ENCODE data around the gene RBFA. TPM values are rescaled to one million over a fixed set of nuclear protein-coding genes. Genes with fewer than 3 reads are reported as not detected.

The RBFA gene
- total RNA-seq, 2 donors from 2014 or later: 9.9 to 16.6 TPM

DNA sequence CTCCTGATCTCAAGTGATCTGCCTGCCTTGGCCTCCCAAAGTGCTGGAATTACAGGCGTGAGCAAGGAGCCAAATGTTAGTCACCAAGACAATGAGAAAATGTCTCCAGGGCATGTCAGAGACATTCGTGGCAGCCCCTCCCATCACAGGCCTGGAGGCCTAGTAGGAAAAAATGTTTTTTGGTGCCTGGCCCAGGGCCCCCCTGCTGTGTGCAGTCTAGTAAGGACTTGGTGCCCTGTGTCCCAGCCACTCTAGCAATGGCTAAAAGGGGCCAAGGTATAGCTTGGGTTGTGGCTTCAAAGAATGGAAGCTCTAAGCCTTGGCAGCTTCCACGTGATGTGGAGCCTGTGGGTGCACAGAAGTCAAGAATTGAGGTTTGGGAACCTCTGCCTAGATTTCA is 33.4 kb upstream of the RBFA start:
- WGBS, 2 donors: 72 to 80% methylated on average over 3 of the region's 3 CpGs
- H3K4me1 ChIP-seq: no peaks in the 10 kb centered on the region
- no peaks in the 10 kb centered on the region for H3K27me3 ChIP-seq
- no peak overlapping the region for H3K27ac ChIP-seq
- H3K36me3 ChIP-seq (replicated peaks in 1 of 2; ENCODE audit: insufficient read depth in 1 of 2, low read depth in 2 of 2): no peaks in the 10 kb centered on the region
- DNase-seq: no peak
- TF ChIP-seq POLR2A (IDR thresholded peaks at IDR 0.05): no peak
- TF ChIP-seq, protein P1, sequence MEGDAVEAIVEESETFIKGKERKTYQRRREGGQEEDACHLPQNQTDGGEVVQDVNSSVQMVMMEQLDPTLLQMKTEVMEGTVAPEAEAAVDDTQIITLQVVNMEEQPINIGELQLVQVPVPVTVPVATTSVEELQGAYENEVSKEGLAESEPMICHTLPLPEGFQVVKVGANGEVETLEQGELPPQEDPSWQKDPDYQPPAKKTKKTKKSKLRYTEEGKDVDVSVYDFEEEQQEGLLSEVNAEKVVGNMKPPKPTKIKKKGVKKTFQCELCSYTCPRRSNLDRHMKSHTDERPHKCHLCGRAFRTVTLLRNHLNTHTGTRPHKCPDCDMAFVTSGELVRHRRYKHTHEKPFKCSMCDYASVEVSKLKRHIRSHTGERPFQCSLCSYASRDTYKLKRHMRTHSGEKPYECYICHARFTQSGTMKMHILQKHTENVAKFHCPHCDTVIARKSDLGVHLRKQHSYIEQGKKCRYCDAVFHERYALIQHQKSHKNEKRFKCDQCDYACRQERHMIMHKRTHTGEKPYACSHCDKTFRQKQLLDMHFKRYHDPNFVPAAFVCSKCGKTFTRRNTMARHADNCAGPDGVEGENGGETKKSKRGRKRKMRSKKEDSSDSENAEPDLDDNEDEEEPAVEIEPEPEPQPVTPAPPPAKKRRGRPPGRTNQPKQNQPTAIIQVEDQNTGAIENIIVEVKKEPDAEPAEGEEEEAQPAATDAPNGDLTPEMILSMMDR (IDR thresholded peaks at IDR 0.05): no peak
- H3K9me3 ChIP-seq: peaks cover 0 to 10% (median 0%) of the 10 kb centered on the region in 3 donors
- no peak for ATAC-seq
- intact Hi-C loops (cut with DNase I): no loop called here
- H3K4me3 ChIP-seq: no peak overlapping the region

DNA sequence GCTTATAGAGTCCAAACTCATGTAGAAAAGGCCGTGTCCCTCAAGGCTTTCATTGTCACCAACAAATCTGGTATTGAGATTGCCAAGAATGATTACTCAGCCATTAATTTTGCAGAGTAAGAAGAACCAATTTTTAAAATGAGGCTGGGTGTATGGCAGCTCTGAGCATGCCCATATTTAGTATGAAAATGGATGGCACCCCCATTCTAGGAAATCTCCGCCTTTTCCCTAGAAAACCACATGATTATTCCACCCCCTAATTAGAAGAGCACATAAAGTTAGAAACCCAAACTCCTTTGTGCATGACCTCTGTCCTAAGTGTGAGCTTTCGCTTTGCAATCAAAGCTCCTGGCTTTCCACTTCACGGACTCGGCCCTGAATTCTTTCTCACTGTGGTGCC is 31.8 kb upstream of the RBFA start:
- Histone ChIP-seq H3K27ac (no peak overlapping the region), H3K27me3 (no peaks in the 10 kb centered on the region), H3K4me3 (no peak overlapping the region), H3K9me3 (peaks cover 0 to 10% (median 0%) of the 10 kb centered on the region in 3 donors), H3K4me1 (no peaks in the 10 kb centered on the region), H3K36me3 (replicated peaks in 1 of 2; ENCODE audit: insufficient read depth in 1 of 2, low read depth in 2 of 2) (no peaks in the 10 kb centered on the region)
- intact Hi-C loops (cut with DNase I): no loop called here
- no peak for ATAC-seq
- no peak for DNase-seq
- TF ChIP-seq POLR2A (IDR thresholded peaks at IDR 0.05): no peak
- TF ChIP-seq, protein P1 (IDR thresholded peaks at IDR 0.05): no peak
- 93 to 94% methylated on average over 5 of the region's 5 CpGs for WGBS, 2 donors

DNA sequence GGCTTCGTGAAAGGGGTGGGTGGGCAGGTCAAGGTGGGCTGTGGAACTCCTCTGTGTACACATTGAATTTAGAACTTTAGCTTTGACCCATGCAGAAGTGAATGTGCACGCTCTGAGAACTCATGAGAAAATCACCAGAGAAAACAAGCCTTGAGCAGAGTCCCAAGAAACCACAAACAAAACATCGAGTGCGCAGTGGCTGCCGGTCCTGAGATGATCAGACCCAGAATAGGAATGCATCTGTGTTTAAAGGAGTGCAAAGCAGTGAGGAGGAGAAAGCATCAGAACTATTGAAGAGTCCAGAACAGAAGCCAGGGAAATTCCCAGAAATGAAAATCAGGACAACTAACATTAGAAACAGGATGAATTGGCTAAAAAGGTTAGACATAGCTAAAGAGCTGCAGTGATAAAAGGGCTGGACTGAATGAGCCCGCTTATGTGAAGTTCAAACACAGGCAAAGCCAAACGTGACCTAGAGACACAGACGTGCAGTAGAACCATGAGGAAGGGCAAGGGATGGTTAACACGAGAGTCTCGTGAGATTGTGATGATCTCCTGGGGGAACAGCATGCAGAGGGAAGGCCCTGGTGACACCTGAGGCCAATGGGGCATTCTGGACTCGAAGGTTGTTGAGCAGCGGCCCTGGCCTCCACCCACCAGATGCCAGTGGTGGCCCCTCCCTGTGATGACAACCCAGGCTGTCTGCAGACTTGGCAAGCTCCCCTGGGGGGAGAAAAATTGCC is 29.5 kb upstream of the RBFA start:
- WGBS, 2 donors: 89% methylated on average over 11 to 12 of the region's 12 CpGs
- H3K4me1 ChIP-seq: no peaks in the 10 kb centered on the region
- no peaks in the 10 kb centered on the region for H3K36me3 ChIP-seq (replicated peaks in 1 of 2; ENCODE audit: insufficient read depth in 1 of 2, low read depth in 2 of 2)
- H3K27ac ChIP-seq: no peak overlapping the region
- no peak overlapping the region for H3K4me3 ChIP-seq
- no peak for ATAC-seq
- TF ChIP-seq POLR2A (IDR thresholded peaks at IDR 0.05): no peak
- TF ChIP-seq, protein P1 (IDR thresholded peaks at IDR 0.05): no peak
- peaks cover 0 to 10% (median 0%) of the 10 kb centered on the region in 3 donors for H3K9me3 ChIP-seq
- intact Hi-C loops (cut with DNase I): no loop called here
- DNase-seq: no peak
- H3K27me3 ChIP-seq: no peaks in the 10 kb centered on the region

DNA sequence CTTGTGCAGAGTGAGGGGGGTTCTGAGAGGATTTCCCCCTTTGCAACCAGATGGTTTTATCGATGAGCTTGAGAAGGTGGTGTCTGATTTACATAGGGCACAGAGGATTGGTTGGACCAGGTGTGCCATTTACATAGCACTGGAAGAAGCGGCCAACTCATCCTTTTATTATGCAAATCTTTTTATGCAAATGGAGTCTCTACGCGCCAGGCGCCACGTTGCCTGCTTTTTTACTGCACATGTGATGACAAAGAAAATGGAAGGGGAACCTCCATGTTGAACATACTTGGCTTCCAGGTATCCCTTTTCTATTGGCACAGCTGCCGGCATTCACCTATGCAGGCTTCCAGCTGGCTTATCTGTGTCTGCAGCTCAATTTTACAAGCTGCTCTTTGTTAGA is 27.5 kb upstream of the RBFA start:
- intact Hi-C loops (cut with DNase I): no loop called here
- ATAC-seq (no peak), DNase-seq (no peak)
- Histone ChIP-seq H3K27ac (no peak overlapping the region), H3K4me3 (no peak overlapping the region), H3K36me3 (replicated peaks in 1 of 2; ENCODE audit: insufficient read depth in 1 of 2, low read depth in 2 of 2) (no peaks in the 10 kb centered on the region), H3K27me3 (no peaks in the 10 kb centered on the region), H3K4me1 (no peaks in the 10 kb centered on the region), H3K9me3 (no peaks in the 10 kb centered on the region)
- 67 to 73% methylated on average over 7 of the region's 7 CpGs for WGBS, 2 donors
- no peak for TF ChIP-seq POLR2A (IDR thresholded peaks at IDR 0.05)
- TF ChIP-seq, protein P1 (IDR thresholded peaks at IDR 0.05): no peak

All from body of pancreas (tissue), 4 donors.